ENCODE results near the gene ETS1. TPM values are rescaled to one million over a fixed set of nuclear protein-coding genes. Genes with fewer than 3 reads are reported as not detected.
A peak's percentile ranks its signal among the peaks of the same experiment; 100 is the strongest.

The ETS1 gene
- total RNA-seq, 1 donor from 2014 or later = 169 TPM

DNA sequence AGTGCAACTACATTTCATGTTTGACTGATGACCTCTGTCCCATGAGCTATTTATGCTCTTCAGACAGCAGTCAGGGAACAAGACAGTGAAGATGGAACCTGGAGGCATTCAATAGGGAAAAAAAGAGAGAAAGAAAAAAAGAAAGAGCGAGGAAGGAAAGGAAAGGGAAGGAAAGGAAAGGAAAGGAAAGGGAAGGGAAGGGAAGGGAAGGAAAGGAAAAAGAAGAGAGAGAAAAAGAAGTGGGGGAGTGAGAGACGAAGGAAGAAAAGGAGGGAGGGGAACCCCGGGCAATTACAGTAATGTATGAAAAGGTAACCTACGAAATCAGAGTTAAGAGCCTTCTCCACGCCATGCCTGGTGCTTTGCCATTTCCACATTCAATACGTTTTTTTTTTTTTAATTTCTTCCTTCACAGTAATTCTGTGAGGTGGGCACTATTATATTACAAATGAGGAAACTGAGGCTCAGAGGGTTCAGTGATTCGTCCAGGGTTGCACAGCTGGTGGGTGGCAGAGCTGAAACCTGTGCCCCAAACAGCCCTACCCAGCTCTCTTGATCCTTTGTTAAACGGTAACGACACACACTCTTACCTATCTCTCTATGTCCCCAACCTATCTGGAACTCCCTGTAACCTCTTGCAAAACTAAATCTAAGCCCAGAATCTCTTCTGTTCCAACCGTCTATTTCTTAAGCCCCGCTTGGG, 39.3 kb downstream of the ETS1 start:
- no peak for DNase-seq (ENCODE audit: extremely low read depth, low read depth, low spot score)

DNA sequence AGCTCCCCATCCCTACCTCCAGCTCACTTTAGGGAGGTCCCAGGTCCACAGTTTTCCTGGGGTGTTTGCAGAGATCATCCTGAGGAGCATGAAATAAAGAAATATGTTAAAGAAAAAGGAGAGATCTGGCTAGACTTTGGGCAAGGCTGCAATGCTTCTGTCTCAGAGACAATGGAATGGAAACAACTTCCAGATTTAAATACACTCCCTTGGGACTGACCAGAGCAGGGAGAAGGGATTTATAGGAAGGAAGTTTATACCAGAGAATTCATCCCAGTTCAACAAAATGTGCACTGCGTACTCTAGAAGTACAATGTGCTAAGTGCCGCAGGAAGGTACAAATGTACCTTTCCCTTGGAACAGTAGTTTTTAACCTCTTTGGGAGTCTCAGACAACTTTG, 40.4 kb downstream of the ETS1 start:
- DNase-seq (ENCODE audit: extremely low read depth, low read depth, low spot score) = no peak

DNA sequence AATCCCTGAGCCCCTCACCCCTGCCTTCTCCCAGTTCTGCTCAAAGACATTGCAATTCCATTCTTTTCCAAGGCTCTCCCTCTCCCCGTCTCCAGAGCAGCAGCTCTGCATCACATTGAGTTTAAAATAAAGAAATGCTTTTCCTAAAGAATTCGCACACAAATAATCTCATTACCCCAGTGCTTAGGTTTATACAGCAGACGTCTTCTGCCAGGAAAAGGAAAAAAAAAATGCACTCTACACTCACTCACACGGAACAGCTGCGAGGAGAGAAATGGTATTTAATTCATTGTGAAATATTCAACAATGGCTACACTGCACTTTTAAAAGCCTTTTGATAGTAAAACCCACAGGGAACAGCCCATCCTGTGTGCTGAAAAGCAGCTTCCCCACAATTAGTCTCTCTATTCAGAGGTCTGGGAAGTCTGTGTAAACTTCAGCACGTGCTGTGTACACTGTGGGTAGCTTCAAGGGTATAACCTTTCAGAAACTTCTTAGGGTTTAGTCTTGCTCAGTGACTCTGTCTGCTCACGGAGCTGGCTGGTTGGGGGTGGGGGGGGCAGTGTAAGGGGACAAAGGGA, 42.8 kb downstream of the ETS1 start:
- DNase-seq (ENCODE audit: extremely low read depth, low read depth, low spot score) = no peak

DNA sequence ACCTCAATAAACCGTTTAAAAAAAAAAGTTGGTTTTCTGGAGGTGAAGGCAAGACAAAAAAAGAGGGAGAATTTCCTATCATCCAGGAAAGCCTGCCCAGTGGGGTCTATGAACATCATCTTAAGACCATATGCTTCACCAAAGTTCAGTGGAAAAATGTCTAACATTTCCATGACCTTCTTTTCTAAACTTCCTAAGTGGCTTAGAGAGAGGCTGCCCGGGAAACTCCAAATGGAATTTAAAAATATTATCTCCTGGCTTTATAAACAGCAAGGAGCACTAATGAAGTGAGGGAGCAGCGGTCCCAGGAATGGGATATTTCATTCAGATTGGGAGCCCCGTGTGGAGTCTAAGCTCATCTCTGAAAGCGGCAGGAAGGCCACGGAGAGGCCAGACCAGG, 46.9 kb downstream of the ETS1 start:
- DNase-seq (ENCODE audit: extremely low read depth, low read depth, low spot score) = no peak

DNA sequence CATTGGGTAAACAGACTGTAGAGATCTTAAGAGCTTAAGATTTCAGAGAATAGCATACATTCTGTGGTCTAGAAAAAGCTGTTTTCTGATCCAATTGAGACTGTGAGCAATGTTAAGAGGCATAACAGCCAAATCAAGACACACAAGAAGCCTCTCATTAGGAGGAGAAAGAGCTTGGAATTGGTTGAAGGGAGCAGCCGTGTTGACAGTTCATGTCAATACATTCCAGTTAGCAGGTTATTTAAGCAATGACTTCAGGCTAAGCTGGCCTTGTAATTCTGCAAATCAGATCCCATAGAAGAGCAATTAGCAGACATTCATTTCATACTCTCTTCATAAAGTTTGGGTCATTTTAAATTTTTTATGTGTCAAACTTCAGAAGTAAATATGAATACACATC, 50.9 kb downstream of the ETS1 start:
- DNase-seq (ENCODE audit: extremely low read depth, low read depth, low spot score) = no peak

DNA sequence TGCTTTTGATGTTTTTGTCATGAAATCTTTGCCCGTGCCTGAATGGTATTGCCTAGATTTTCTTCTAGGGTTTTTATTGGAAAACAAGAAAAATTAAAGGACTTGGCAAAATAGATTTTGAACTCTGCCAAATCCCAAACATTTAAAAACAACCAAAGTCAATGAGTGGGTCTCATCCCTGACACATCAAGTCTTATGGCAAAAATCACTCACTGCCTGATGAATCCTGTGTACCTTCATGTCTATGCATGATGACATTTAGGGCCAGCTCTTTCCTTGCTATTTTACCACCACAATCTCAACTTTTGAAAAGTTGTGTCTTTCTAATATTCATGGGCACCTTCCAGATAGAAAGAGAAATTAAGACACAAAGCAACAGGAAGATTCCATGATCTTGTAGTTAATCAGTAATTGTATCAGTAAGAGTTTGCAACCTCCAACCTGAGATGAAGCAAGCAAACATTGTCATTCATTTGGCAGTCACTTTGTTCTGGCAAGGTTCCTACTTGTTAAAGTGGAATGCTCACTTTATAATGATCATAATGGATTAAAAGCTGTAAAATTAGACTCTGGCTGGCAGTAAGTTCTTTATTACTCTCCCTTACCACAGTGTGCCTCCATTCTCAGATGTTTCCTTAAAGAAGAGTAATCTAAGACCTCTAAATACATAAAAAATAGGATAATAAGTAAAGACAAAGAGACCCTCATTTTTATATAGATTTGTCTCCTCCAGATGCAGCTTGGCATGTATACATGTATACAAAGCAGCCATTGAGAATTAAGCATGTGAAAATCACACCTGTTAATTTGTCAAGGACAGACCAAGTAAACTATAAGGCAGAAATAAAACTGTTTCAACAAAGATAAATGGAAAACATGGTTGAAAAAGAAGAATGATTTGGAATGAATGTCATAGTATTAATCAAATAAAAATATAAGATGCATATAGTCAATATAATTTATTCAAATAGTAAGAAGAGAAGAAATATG, 51.6 kb downstream of the ETS1 start:
- no peak for DNase-seq (ENCODE audit: extremely low read depth, low read depth, low spot score)

DNA sequence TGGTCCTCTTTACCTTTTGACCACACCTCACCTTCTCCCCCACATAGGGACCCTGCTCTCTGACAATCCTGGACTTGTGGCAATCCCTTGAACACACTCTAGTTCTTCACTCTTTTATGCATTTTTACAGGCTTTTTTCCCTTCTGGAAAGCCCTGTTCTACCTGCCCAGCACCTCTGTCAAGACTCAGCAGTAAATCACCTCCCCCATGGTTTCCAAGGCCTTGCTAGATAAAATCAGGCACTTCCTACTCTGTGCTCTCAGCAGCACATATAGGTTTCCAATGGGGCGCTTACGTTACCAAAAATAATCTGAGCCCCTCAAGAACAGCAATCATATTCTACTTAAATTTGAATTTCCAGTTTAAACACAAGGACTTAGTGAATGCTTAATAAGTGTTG, 53.9 kb downstream of the ETS1 start:
- DNase-seq (ENCODE audit: extremely low read depth, low read depth, low spot score) = no peak

DNA sequence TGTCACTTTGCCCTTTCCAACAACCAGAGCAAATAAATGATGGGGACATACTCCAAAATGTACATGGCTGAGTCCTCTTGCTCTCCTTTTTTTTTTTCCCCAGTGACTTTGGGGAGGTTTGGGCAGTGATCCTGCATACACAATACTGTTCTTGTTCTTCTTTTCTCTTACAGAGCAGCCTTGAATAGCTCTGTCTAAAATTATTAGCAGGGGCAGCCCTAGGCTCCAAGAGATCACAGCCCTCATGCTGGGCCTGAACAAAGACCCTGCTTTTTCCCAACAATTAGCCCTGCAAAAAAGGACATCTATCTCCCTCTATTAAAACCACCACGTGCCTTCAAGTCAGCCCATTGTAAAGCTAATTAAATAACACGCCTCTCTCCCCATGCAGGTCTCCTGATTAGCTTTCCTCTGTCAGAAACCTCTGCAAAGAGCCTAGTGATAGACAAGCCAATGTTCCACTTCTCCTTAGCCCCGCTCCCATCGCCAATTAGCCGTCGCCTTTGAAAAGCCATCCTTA, 54.7 kb downstream of the ETS1 start:
- no peak for DNase-seq (ENCODE audit: extremely low read depth, low read depth, low spot score)

DNA sequence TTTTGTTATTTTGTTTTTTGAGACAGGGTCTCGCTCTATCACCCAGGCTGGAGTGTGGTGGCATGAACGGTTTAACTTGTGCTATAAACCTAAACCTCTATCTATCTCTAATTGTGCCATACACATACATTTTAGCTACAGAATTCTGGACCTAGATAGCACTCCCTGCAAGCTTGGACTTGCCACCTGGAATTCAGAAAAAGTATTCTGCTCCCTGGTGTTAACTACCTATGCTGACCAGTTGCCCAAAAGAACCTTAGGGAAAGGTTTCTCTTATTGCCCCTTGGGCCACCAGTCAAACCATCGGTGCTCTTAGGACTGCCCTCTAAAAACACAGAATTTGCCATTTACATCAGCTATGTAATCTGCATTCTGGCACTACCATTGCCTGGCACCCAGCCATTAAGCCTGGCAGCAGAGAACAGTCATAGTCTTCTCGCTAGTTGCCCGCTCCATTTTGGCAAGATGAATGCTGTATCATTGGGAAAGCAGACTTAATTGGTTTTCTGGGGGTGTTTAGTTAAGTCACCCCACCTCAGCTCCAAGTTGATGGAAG, 55.3 kb downstream of the ETS1 start:
- no peak for DNase-seq (ENCODE audit: extremely low read depth, low read depth, low spot score)

DNA sequence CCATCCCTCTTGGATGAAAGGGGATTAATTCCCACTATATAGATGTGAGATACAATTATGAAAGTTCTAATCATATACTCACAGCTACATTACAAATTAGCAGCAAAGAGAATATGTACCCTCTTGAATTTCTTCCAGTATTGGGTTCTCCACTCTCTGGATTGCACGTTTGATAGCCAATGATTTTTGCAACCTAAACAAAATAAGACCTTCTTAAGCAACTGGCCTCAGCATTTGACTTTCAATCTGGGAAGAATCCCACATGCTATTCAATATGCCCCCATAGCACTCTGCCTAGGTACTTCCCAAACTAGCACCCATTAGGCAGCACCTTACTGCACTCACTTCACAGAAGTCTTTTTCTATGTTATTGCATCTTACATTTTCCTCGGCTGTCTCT, 55.8 kb downstream of the ETS1 start:
- DNase-seq (ENCODE audit: extremely low read depth, low read depth, low spot score) = no peak

DNA sequence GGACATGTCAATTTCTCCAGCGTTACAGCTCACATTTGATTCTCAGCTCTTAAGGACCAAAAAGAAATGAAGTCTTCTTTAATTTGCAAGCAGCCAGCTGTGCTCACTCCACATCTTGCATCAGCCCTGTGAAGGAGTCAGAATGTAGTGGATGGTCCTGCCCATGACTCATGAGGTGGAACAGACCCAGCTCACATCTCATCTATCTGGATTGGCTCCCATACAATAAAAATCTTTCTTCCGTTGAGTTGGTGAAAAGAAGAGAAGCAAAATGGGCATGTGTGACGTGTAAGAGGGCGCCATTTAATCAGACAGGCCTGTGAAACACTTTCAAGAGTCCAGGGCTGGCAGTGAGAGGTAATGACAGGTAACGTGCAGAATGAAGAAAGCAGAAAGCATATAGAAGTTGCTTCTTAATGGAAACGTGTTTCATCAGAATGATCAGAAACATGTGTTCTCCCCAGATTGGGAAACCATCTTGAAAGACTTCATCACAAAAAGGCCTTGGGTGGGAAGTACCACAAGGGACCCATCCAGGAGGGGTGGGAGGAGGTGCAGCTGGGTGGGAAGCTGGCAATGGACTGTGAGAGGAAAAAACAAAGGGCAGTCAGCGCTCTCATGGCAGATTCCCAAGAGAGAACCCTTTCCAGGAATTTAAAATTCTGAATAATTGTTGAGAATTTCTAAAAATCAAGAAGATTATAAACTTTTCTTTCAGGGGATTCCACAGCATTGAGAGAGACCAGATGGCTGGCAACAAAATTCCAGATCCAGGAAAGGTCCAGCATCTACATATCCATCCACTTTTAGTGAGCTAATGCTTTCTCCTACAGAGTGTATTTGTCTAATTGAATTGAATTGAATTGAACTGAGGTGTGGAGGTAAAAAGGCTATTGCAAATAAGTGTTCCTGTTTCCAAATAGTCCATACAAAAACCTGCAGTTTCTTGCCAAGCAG, 57.0 kb downstream of the ETS1 start:
- no peak for DNase-seq (ENCODE audit: extremely low read depth, low read depth, low spot score)

DNA sequence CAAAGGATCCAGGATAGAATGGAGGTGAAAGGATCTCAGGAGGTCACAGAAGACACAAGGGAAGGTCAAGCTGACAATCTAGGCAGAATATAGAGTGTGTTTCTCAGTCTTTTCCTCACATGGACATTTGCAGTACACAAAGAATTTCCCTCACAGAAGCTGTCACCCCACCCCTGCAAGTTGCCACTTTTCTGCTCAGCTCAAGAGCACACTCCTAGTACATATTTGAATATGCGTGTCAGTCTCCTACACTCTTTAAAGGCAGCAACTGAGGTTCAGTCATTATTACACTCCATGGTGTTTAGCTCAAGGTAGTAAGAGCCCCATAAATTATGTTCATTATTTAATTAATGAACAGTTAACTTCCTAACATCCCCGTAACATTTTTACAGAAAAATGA, 59.1 kb downstream of the ETS1 start:
- DNase-seq (ENCODE audit: extremely low read depth, low read depth, low spot score) = no peak

DNA sequence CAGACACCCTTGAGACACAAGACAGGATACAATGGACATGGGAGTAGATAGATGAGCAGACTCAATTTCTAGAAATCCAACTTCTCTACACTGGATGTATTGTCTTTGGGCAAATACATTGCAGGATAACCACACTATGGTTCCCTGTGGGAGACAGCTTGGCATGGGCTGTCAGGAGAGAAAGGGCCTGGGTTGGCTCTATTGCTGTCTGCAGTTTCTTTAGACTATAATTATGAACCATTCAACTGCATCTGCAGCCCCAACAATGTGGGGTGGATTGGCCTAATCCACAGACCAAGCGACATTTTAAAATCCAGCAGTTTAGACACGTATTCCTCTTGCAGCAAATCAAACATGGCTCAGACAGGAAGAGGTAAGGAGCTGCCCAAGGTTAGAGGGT, 60.3 kb downstream of the ETS1 start:
- no peak for DNase-seq (ENCODE audit: extremely low read depth, low read depth, low spot score)

DNA sequence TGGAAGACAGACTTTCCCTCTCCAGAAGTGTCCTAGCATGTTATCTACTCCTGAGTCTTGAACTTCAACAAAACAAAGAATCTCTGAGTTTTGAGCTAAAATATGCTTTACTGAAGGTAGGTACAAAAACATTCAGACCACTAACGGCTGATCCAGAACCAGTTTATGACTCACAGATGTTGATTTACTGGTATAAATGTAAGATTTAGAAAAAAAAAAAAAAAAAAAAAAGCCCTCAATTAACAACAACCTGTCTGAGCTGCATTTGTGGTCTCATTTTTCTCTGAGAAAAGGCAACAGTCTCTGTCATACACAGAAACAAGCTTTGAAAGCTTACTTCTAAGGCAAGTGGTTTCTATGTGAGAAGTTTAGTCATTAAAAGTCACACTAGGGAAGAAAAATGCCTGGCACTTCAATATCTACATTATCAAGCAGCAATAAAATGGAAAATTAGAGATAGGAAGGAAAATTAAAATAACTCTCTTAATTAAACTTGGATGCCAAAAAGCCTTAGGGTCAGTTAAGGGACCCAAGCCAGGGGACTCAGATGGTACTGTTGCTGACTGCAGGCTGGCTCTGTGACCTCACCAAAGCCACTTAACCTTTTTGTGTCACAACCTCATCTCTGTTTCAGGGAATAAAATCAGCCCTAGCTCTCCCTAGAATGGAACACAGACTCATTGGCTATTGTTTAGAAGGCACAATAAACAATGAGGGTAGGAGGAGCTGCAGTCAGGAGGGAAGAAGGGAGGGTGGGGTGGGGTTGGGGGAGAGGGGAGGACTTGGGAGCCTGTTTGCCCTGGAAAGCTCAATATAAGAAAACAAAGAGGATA, 61.7 kb downstream of the ETS1 start:
- no peak for DNase-seq (ENCODE audit: extremely low read depth, low read depth, low spot score)

DNA sequence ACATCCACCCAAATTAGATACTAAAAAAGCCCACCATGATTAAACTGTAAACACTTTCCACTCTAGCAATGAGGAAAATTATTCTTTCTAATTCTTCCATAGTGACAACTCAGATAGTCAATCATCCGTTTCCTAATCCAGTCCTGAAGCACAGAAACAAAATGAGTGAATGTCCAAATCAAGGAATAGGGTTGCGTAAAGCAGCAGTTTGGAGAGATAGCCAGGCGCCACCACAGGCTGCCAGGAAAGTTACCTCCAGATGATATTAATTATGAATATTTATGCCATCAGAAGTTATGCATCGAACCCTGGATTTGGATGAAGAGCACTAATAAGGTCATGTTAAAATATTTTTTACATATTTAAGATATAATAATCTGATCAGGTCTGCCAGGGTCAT, 63.2 kb downstream of the ETS1 start:
- no peak for DNase-seq (ENCODE audit: extremely low read depth, low read depth, low spot score)

DNA sequence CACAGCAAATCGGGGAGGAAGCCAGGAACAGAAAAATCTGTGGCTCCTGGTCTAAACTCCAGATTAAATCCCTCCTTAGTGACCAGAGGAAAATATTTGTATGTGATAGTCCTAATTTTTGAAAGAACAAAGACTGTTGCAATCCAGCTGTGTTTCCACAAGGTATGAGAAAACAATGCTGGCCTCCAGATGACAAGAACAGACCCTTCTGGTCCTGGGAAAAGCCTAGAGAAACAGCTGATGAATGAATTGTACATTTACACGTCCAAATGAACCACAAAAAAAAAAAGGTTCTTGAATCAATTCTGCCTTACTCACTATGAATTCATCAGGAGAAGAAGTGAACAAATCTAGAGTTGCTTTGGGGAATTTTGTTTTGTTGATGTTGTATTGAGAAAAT, 63.7 kb downstream of the ETS1 start:
- no peak for DNase-seq (ENCODE audit: extremely low read depth, low read depth, low spot score)

DNA sequence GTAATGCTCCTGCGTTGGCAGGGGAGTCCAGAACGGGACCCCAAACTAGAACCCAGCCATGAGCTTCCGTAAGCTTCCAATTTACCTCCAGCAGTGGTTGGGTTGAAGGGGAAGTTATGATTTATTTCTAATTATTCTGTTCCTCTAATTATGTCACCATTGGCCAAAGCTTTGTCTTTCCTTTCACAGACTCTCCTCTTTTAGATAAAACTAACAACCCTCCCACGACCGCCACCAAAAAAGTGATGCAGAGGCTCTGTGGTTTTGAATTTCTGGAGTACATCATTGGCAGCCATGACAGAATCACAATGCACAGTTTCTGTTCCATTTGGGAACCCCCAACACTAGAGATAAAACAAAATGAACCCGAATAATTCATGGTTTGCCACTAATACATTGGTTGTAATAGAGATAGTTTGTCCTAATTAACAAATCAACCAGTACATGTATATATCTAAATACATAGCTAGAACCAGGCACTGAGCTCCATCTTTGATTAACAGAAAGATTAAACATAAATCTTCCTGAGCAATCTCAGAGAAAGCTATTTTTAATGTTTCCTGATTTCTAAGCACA, 64.3 kb downstream of the ETS1 start:
- DNase-seq (ENCODE audit: extremely low read depth, low read depth, low spot score) = no peak

DNA sequence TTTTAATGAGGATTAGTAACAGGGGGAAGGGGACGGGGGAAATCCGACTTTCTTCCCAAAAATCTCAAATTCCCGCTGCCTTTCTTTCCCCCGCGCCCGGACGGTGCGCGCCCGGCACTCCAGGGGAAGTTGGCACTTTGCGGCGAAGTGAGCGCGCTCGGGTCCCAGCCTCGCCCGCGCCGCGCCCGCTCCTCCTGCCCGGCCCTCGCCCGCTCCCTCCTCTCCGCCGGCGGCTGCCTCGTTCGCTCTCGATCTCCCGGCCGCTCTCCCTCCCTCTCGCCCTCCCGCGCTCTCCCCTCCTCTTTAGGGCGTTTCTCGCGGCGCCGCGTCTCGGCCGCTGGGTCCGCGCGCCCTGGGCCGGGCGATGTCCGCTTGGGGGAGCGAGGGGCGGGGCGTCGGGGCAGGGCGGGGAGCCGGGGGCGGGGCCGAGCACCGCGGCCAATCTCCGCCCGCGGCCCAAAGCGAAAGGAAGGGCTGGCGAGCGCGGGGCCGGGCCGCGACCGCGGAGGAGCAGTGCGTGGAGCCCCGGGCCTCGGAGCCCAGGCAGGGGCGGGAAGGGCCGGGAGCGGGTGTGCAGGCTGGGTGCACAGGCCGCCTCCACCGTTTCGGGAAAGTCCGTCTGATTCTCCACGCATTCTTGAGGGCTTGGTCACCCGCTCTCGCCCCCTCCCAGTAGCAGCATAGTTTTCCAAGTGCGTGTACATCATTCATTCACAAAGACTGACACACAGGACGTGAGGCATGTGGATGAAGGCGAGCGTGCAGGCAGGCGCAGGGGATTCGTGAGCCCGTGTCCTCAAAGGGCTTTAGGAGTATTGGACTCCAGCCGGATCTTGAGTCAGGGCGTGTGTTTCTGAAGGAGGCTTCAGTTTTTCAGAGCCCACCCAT, 65.1 kb downstream of the ETS1 start:
- DNase-seq (ENCODE audit: extremely low read depth, low read depth, low spot score) = peak; percentile 79

Data from glomerular endothelial cell (primary cell).